ENCODE measurements around the gene ELK1. TPM values are rescaled to one million over a fixed set of nuclear protein-coding genes. Genes with fewer than 3 reads are reported as not detected.
A peak's percentile ranks its signal among the peaks of the same experiment; 100 is the strongest.

The ELK1 gene
- total RNA-seq, 1 experiment from 2014 or later = 36.4 TPM

DNA sequence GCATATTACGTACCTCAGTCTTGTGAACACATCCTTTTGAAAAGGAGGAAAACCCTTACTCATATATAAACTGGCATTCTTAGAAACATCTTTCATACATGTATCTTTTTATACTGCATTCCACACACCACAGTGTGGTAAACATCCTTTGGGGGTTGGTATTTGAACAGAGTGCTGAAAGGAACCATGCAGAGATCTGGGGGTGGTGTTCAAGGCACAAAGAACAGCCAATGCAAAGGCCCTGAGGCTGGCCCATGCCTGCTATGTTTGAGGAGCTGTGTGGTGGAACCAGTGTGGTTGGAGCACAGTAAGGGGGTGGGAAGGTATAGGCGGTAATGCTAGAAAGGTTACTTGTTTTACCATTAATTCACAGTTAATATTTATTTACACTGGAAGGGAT lies 2.0 kb downstream of the ELK1 start:
- DNase-seq (ENCODE audit: extremely low read depth, low read depth) = no peak

DNA sequence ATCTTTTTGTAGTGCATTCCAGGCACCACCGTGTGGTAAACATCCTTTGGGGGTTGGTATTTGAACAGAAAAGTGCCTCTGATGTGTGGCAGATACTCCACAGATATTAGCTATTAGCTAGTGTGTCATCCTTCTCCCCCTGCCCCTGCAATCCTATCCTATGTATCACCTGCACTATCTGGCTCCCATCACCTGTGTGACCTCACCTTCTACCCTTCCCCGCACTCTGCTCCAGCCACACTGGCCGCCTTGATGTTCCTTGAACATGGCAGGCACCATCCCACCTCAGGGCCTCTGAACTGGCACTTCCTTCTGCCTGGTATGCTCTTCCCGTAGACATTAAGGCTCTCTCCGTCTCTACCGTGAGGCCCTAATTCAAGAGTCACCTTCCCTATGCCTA lies 3.7 kb downstream of the ELK1 start:
- DNase-seq (ENCODE audit: extremely low read depth, low read depth) = no peak

DNA sequence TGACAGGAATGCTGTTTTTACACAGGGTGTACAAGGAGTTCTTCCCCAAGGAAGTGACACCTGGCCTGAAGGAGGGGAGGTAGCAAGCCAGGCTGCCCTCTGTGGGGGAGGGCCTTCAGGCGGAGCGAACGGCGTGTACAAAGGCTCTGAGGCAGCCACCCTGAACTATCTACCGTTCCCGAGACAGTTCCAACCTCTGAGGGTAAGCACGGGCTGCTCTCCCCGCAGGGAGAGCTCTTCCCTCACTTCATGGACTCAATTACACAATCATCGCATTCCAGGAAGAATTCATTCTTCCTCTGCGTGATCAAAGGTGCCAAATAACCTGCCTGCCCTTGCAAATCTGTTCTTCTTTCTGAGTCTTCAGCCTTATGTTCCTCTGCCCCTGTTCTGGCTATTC lies 4.8 kb downstream of the ELK1 start:
- DNase-seq (ENCODE audit: extremely low read depth, low read depth) = no peak

DNA sequence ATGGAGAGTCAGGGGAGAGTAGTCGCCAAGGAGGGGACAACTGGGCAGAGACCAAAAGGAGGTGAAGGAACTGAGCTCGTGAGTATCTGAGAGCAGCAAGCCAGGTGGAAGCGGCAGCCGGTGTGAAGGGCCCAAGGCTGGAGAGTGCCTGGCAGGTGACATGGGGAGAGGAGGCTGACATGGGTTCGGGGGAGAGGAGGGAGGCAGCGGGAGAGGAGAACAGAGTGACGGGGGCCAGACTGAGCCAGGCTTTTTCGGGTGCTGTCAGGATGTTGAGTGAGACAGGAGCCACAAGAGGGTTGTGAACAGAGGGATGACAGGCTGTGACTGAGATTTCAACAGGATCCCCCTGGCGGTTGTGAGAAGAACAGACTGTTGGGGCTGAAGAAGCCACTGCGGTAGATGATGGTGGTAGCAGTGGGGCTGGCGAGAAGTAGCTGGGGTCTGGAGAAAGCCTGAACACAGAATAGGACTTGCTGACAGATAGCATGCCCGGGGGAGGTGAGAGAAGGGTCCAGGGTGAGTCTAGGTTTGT lies 5.7 kb downstream of the ELK1 start:
- DNase-seq (ENCODE audit: extremely low read depth, low read depth) = peak; percentile 52

DNA sequence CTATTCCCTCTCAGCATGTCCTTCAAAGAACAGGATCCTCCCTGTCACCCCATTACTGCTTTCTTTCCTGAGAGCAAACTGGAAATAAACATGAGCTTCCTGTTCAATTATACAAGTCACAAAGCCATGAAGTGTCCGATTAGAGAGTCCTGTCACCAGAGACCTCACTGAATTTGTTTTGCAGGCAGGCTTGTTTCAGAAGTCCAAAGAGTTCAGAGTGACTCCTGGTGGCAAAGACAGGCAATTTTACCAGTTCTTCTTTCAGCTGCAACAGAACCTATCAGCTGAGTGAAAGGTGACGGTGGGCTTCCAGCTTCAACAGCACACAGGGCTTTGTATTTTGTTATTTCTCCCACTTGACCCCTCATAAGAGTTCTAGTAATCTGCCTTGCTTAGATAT lies 6.4 kb downstream of the ELK1 start:
- peak; percentile 11 for DNase-seq (ENCODE audit: extremely low read depth, low read depth)

DNA sequence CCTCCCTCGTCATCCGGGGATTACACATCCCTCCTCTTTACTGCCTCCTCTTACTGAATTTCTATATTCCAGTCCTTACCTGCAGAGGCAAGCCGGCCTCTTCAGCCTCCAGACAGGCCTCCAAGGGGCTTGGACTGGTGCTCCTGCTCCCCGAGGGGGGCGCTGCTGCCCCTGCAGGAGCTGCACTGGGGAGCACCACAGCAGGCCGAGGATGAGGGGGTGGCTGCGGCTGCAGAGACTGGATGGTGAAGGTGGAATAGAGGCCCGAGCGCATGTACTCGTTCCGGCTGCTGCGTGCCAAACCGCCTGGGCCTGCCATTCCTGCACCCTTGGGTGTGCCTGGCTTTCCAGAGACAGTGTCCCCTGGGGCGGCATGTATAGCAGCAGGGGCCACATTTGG lies 11.5 kb downstream of the ELK1 start:
- DNase-seq (ENCODE audit: extremely low read depth, low read depth) = no peak

DNA sequence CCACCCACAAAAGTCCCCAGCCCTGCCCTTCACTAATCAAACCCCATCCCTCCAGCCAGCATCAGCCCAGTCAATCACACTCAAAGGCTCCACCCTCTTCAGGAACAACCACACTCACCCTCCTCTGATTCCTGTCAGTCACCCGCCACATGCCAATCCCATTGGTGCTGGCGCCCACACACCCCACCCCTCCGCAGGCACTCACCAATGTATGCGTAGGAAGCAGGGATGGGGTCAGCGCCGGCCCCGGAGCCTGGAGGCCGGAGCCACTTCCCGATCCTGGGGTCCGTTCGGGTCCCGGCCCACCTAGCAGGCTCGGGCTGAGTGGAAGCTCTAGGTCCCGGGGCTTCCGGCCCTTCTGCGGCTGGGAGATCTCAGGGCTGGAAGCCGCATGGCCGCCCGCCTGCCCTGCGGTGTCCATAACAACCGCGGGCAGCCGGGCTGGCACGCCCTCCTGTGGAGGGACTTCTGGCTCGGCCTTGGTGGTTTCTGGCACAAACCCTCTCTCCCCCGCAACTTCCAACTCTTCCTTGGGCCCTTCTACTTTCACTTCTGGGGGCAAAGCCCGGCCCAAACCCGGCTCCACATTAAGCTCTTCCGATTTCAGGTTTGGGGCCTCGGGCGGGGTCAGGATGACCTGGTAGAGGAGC lies 12.7 kb downstream of the ELK1 start:
- DNase-seq (ENCODE audit: extremely low read depth, low read depth) = peak; percentile 81

DNA sequence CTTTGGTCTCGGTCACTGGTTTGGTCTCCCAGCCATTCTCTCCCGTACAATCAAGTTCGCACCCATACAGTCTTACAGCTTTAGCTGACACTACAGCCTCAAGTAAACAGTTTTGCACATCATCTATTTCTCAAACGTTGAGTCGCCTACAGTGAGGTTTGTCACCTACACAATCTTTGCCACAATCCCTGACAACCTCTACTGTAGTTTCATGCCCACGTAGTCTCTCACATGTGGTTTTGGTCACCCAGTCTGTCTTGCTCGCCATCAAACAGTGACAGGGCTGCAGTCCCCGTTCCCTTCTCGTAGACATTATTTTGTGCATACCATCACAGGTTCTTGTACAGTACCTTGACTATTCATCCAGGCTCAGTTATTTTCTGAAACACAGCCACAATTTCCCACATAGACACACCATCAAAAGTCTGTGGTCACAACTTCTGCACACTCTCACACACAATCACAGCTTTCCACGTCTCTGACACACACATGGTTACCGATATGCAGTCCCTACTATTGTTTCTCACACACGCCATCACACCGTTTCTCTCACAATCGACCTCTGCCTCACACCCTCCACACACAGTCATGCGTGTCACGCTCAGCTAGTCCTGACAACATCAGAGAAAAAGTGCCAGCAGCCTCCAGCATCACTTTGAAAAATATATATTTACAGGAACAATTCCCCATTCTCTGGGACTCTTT lies 15.3 kb downstream of the ELK1 start:
- no peak for DNase-seq (ENCODE audit: extremely low read depth, low read depth)

DNA sequence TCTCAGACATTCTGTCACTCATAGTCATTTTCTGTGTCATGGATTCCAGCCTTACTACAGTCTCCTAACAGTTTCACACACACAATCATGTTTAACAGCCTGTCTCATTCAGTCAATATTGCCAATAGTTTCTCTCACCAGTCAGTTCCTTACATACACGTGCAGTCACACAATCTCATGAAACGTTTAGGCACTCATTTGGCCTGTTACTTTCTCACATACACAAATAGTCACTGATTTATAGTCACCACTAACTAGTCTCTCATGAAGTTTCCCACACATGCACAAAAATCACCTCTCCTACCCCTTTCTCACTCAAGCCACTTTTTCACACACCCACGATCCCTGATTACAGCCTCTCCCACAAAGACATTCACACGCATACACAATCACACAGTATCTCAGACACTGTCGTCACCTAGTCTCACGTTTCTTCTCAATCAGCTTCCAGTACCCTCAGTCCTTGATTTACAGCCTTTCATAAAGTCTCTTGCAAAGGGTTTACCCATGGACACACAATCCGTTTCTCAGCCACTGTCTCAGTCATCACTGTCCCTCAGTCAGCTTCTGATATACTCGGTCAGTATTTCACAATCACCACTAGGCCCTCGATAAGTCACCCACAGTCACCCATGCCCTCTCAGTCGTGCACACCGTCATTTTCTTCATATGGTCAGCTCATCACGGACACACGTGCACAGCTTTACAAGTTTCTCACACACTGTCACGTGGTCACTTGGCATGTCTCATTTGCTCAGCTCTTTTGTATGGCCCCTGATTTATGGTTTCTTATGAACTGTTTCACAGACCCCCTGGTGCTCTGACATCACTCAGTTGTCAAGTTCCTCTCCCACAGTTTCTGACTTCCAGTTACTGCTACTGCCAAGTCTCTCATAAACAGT lies 16.4 kb downstream of the ELK1 start:
- DNase-seq (ENCODE audit: extremely low read depth, low read depth) = no peak

DNA sequence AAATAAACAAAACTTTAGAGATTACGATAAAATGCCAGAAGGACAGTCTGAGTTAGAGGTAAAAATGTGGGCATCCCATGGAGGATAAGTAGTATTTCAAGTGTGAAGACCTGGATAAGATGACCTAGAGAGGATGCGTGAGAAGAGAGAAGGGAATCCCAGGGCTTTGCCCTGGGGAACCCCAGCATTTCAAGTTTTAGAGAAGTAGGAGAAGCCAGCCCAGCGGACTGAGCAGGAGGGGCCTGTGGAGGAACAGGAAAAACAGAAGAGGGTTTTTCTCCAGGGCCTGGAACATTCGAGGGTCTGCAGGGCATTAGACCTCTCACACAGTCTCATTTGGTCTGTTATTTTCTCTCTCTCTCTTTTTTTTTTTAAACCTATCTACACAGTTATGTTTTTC lies 17.7 kb downstream of the ELK1 start:
- no peak for DNase-seq (ENCODE audit: extremely low read depth, low read depth)

DNA sequence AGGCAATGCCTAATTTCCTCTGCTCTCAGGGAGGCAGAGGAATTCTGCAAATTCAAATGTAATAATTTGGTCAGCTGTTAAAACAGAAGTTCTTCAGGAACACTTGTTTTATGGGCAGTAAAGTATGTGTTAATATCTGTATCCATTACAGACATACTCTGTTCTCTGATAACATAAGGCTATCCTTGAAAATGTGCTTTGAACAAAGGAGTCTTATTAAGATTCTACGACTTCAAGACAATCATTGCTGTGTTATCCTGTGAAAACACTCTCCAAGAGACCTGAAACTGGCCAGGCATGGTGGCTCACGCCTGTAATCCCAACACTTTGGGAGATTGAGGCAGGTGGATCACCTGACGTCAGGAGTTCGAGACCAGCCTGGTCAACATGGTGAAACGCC lies 18.7 kb downstream of the ELK1 start:
- no peak for DNase-seq (ENCODE audit: extremely low read depth, low read depth)

DNA sequence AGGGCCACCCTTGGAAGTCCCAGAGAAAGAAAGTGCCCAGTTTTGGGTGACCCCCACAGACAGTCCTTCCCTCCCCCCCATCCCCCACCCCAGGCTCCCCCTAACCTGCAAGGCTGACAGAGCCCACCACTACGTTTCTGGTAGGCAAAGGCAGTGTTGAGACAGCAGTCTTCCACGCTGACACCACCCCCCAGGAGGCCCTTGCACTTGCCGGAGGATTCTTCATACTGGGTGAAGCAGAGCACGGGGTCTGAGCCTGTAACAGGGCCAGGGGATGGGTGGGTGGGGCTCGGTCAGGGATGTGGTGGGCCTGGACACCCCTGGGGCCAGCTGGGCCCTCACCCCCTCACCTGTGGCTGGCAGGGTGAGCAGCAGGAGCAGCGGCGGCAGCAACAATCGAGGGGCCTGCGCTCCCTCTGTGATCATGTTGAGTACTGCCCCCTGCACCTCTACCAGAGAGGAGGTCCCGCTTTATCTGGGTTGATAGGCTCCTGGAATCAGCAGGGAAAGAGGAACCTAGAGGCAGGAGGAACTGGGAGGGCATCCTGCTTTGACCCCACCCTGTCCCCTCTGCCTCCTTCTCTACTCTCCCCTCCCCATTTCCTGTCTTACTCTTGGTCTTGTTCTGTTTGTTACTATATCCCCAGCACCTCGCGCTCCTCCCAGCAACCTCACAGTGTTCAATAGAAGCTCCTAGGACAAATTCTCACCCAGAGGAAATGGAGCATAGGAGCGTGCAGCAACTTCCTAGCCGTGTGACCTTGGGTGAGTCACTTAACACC lies 20.8 kb downstream of the ELK1 start, which contains the start of gene CFP:
TSS of gene CFP (minus strand) at position 512 of the 782 bp plus-strand sequence. CDS start at position 426, 86 bp downstream.
- DNase-seq (ENCODE audit: extremely low read depth, low read depth) = no peak

DNA sequence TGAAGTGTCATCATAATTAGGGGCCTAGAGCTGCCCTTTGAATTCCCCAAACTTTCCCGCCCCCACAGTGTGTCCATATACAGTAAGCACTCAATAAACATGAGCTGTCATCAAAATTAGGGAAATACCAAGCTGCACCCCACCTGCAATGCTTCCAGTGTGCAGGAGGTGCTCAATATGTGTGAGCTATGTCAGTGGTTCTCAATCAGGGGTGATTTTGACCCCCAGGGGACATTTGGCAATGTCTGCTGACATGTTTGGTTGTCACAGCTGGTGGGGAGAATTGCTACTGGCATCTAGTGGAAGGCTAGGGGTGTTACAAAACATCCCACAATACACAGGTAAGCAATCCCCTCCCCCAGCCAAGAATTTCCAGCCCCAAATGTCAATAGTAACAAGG lies 21.4 kb downstream of the ELK1 start:
- no peak for DNase-seq (ENCODE audit: extremely low read depth, low read depth)

DNA sequence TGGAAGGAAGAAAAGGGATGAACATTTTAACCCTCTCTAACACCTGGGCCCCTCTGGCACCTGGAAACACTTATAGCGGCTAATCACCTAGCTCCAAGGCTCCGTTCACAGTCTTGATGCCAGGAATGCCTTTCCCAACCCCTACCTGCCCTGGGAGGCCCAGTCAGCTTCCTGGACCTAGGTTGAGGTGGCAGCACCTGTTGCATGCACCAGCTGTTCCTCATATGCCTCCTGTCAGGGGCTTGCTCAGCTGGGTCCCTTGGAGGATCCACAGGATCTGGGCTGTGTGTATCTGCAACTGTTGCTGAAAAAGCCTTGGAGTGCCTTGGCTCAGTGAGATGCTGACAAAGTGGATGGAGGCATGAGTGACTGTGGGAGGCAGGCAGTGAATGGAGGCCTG lies 25.0 kb downstream of the ELK1 start:
- DNase-seq (ENCODE audit: extremely low read depth, low read depth) = no peak

DNA sequence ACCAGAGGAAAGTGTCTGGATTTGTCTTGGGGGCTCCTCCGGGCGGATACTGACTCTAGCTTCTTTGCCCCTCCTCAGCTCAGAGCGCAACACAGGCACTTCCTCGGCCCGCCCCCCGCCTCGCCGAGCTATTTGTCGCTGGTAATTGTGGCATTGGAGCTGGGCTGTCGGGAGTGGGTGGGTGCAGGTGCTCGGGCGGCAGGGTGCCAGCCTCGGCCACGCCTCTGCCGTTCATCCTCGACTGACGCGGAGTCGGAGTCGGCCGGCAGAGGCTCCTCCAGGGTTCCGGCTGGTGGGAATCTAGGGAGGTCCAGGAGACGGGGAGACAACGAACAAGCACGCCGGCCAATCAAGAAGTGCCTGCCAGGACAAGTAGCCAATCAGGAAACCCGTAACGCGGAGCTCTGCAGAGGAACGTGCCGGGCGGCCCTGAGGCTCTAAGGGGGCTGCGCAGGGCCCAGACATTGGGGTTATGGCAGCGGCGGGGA lies 26.8 kb downstream of the ELK1 start:
- DNase-seq (ENCODE audit: extremely low read depth, low read depth) = peak; percentile 57

DNA sequence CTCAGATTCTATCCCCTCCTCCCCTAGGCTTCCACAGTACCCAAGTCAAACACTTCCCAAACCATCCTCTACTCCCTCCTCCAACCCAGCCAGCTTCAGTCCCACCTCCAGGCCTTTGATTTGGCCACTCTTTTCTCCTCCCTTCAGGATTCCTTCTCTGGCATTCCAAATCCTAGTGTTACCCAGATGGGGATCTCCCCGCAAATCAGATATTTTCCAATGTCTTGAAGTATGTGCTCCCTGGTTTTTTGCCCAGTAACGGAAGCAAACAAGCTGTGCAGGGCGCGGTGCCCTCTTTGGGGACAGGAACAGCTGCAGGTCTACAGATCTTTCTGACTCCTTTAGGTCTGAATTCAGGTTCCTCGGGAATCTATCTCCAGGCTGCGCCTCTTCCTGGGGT lies 28.5 kb downstream of the ELK1 start:
- DNase-seq (ENCODE audit: extremely low read depth, low read depth) = no peak

DNA sequence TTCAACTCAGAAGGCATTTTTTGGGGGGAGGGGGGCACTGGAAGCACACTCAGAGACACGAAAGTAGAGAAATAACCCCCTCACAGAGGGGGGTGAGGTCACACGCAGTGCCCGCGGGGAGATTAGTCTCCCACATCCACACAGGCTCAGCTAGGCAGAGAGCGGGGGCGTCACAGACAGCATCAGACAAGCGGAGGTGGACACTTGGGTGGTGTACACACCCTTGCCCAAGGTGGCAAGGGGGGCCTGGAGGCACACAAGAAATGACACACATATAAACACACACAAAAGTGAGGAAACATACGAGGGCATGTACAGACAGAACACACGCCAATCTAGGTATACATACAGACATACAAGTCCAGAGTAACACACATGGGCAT lies 30.1 kb downstream of the ELK1 start:
- no peak for DNase-seq (ENCODE audit: extremely low read depth, low read depth)

DNA sequence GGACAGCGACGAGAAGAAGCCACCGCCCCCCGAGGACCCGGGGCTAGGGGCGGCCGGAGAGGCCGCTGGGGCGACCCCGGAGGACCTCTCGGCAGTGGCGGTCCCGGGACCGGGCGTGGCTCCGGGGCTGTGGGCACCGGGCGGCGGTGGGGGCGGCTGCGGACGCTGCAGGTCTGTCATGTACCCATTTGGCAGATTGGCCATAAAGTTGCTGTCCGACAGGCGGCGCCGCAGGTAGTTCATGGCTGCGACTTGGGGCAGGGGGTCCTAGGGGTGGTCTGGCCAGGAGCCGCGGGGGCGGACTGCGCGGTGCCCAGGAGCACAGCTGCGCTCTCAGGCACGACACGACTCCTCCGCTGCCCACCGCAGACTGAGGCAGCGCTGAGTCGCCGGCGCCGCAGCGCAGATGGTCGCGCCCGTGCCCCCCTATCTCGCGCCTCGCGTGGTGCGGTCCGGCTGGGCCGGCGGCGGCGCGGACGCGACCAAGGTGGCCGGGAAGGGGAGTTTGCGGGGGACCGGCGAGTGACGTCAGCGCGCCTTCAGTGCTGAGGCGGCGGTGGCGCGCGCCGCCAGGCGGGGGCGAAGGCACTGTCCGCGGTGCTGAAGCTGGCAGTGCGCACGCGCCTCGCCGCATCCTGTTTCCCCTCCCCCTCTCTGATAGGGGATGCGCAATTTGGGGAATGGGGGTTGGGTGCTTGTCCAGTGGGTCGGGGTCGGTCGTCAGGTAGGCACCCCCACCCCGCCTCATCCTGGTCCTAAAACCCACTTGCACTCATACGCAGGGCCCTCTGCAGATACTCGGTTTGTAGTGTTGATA lies 30.7 kb downstream of the ELK1 start, which contains the start of gene SYN1:
TSS of gene SYN1 (minus strand) at position 372 of the 817 bp plus-strand sequence. CDS start at position 243, 129 bp downstream.
- DNase-seq (ENCODE audit: extremely low read depth, low read depth) = peak; percentile 71

DNA sequence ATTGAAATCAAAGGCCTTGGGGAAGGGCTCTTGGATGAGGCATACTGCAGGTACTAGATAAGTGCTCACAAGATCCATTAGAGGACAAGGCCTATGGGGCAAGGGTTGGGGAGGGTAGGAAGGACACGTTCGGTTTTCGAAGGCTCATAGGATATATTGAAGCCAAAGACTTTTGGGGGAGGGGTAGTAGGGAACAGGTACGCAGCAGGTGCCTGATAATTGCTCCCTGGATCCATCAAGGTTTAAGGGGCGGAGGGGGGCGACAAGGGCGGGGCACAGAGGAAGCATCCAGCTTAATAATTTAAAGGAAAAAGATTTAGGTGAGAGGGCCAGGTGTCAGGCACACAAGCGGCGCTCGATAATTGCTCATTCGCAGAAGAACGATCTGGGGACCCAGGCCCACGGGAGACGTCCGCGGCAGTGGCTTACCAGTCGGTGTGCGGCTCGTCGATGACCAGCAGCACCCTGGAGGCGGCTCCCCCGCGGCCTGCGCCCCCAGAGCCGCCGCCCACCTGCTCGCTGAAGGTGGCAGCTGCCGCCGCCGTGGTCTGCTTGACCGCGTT lies 31.4 kb downstream of the ELK1 start:
- DNase-seq (ENCODE audit: extremely low read depth, low read depth) = no peak

All from NCI-H460 (cell line).